HepG2 (cell line): ENCODE measurements around the gene SULT2B1. TPM values are rescaled to one million over a fixed set of nuclear protein-coding genes. Genes with fewer than 3 reads are reported as not detected.

Experiments used
- BORCS8-MEF2B ChIP-seq: sonication (generic); formaldehyde crosslinking; IDR thresholded peaks from 2 replicates; pipeline ENCODE4 v1.8.0; 2022; ENCODE audit warnings: mild to moderate bottlenecking, missing genetic modification reagents
- CCDC6 ChIP-seq: sonication (generic); formaldehyde crosslinking; IDR thresholded peaks from 2 replicates; pipeline ENCODE4 v1.8.1; 2022; ENCODE audit warnings: mild to moderate bottlenecking, missing genetic modification reagents, moderate library complexity
- EEA1 ChIP-seq: sonication (generic); formaldehyde crosslinking; IDR thresholded peaks from 2 replicates; pipeline ENCODE4 v1.5.1; 2020; ENCODE audit warnings: mild to moderate bottlenecking, missing genetic modification reagents, borderline replicate concordance
- FOSL2 ChIP-seq: sonication (generic); formaldehyde crosslinking; IDR thresholded peaks from 2 replicates; pipeline ENCODE4 v1.4.0; 2020; ENCODE audit warnings: missing genetic modification reagents
- HOXA3 ChIP-seq: sonication (generic); formaldehyde crosslinking; IDR thresholded peaks from 2 replicates; pipeline ENCODE4 v1.5.0; 2020; ENCODE audit warnings: missing genetic modification reagents
- KLF6 ChIP-seq: IDR thresholded peaks from 2 replicates; pipeline ENCODE4 v1.8.0; 2016; ENCODE audit warnings: missing biosample characterization, missing genetic modification reagents
- MTERF4 ChIP-seq: sonication (generic); formaldehyde crosslinking; IDR thresholded peaks from 2 replicates; pipeline ENCODE4 v1.8.0; 2023; ENCODE audit warnings: mild to moderate bottlenecking, missing genetic modification reagents
- SALL2 ChIP-seq: sonication (generic); formaldehyde crosslinking; IDR thresholded peaks from 2 replicates; pipeline ENCODE4 v1.8.1; 2023; ENCODE audit warnings: mild to moderate bottlenecking, missing genetic modification reagents, inconsistent platforms
- SMAD3 ChIP-seq: sonication (generic); formaldehyde crosslinking; IDR thresholded peaks from 2 replicates; pipeline ENCODE4 v1.4.0; 2020; ENCODE audit warnings: missing genetic modification reagents
- SP140L ChIP-seq: sonication (generic); formaldehyde crosslinking; IDR thresholded peaks from 2 replicates; pipeline ENCODE4 v1.4.0; 2020; ENCODE audit warnings: missing genetic modification reagents, borderline replicate concordance
- TGIF2 ChIP-seq: IDR thresholded peaks from 2 replicates; pipeline ENCODE4 v1.6.1; 2016; ENCODE audit warnings: control low read depth, missing compliant biosample characterization
- U2AF2 ChIP-seq: fragments of 200-400 bp; formaldehyde crosslinking; IDR thresholded peaks from 2 replicates; pipeline ENCODE4 v1.6.1; 2017; ENCODE audit warnings: low read depth, mild to moderate bottlenecking, low read length
- ZBTB14 ChIP-seq: sonication (generic); formaldehyde crosslinking; IDR thresholded peaks from 2 replicates; pipeline ENCODE4 v1.4.0; 2020; ENCODE audit warnings: missing genetic modification reagents
- ZBTB3 ChIP-seq: sonication (generic); formaldehyde crosslinking; IDR thresholded peaks from 2 replicates; pipeline ENCODE4 v1.4.0; 2020; ENCODE audit warnings: low read depth, mild to moderate bottlenecking, moderate library complexity, missing genetic modification reagents, borderline replicate concordance
- ZFP91 ChIP-seq: sonication (generic); formaldehyde crosslinking; IDR thresholded peaks from 2 replicates; pipeline ENCODE4 v1.9.0; 2022; ENCODE audit warnings: missing genetic modification reagents, mild to moderate bottlenecking, borderline replicate concordance
- ZNF124 ChIP-seq: sonication (generic); formaldehyde crosslinking; IDR thresholded peaks from 2 replicates; pipeline ENCODE4 v1.4.0; 2020; ENCODE audit warnings: missing genetic modification reagents
- ZNF800 ChIP-seq: sonication (generic); formaldehyde crosslinking; IDR thresholded peaks from 2 replicates; pipeline ENCODE4 v1.4.0; 2020; ENCODE audit warnings: missing genetic modification reagents
- polyA plus RNA-seq, 8 experiments: library from polyadenylated mRNA; depleted of rRNA in 3 of 8; stranded (reverse) in 7 of 8; unstranded in 1 of 8; fragments of >200 nt; fragmentation: Illumina TruSeq in 4 of 8; extraction: Trizol in 4 of 8; gene quantifications; 2 replicates each; pipeline versions ENCODE4 v1.2.1 to v1.2.3, GENCODE V29; 2011 to 2016; ENCODE audit warnings: low read depth in 4 of 8, missing spikeins in 1 of 8, mixed read lengths in 1 of 8; ENCODE audit not compliant: insufficient read depth in 1 of 8
- total RNA-seq, 5 experiments: library from RNA; depleted of rRNA; stranded (reverse); fragments of >200 nt; fragmentation: Illumina TruSeq; extraction: Trizol; gene quantifications; 2 replicates each; pipeline ENCODE4 v1.2.3, GENCODE V29; 2016; ENCODE audit warnings: low read depth in 1 of 5

The SULT2B1 gene
- total and polyA plus RNA-seq, 2 of the 13 experiments (the other 11 are each of a cell fraction or from before 2014, with no cell fraction given), result 0.13 TPM; not detected in 1

- TF ChIP-seq ZBTB14 (CRISPR knock-in tag) (no peak), SMAD3 (peak; percentile 84), FOSL2 (CRISPR knock-in tag) (peak; percentile 80), TGIF2 (CRISPR knock-in tag) (peak; percentile 71; the same call in 1 of the 2 replicates), HOXA3 (peak; percentile 96), KLF6 (CRISPR knock-in tag) (peak; percentile 64; the same call in 1 of the 2 replicates), SP140L (0 out of 2 replicates have a peak, but pooled peaks have one; percentile 53), ZNF800 (no peak), SALL2 (CRISPR knock-in tag) (peak; percentile 83), EEA1 (no peak), ZFP91 (peak; percentile 92), ZNF124 (0 out of 2 replicates have a peak, but pooled peaks have one; percentile 47), BORCS8-MEF2B (CRISPR knock-in tag) (peak; percentile 53; the same call in 1 of the 2 replicates), U2AF2 (no peak), CCDC6 (peak; percentile 34; the same call in 1 of the 2 replicates), ZBTB3 (0 out of 2 replicates have a peak, but pooled peaks have one; percentile 40), MTERF4 (CRISPR knock-in tag) (0 out of 2 replicates have a peak, but pooled peaks have one; percentile 22)
Measured at GRCh38 chr19:48558018-48558684, 6.2 kb downstream of the SULT2B1 start (continued).
